Activated CD8-positive, alpha-beta memory T cell treated with anti-CD3 and anti-CD28 coated beads for 1 hour (primary cell): Measurements from ENCODE around the gene ANKRD29.

Experiments used
- DNase-seq, 2 donors: peaks; one replicate each; pipeline ENCODE4 v3.0.0-alpha.2; 2020; ENCODE audit warnings: low read depth in 1 of 2; ENCODE audit errors: extremely low read depth in 1 of 2

Gene ANKRD29

GRCh38 chr18:23684515-23685197 lies 21.9 kb upstream of the ANKRD29 start:
- no peak for DNase-seq

DNA sequence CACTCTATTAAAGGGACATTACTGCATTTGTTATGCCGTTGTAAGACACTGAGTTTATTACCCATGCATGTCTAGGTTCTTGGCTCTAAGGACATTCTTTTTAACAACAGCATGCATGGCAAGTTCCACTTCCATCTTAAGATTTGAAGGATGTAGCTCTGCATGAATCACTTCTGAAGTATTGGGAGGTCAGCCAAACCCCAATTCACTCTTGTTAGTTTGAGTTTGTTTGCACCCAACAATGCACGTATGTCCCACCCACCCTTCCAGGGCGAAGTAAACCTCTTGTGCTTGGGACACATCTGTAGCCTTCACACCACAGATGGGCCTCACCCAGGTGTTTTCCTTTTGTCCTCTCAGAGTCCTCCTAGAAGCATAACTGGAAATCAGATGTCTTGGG lies 21.0 kb upstream of the ANKRD29 start:
- no peak for DNase-seq

GRCh38 chr18:23683155-23683554 lies 20.4 kb upstream of the ANKRD29 start:
- no peak for DNase-seq

DNA sequence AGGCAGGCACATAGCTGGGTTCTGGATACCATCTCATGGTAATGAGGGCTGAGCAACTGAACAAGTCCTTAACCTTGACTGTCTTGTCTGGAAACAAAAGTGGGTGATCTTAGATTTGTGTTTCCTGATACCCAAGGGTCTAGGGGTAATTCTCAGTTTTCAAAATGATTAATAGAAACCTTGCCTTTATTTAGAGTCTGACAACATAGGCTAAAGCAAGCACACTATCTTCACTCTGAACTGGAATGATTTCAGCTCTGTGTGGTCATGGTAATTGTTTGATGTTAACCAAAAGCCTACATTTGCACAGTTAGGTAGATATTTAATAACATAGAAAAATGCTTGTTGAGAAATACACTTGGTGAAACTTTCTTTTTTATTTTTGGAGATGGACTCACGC lies 19.8 kb upstream of the ANKRD29 start:
- no peak for DNase-seq

- no peak for DNase-seq
Measured at GRCh38 chr18:23682045-23682444, 19.3 kb upstream of the ANKRD29 start.

DNA sequence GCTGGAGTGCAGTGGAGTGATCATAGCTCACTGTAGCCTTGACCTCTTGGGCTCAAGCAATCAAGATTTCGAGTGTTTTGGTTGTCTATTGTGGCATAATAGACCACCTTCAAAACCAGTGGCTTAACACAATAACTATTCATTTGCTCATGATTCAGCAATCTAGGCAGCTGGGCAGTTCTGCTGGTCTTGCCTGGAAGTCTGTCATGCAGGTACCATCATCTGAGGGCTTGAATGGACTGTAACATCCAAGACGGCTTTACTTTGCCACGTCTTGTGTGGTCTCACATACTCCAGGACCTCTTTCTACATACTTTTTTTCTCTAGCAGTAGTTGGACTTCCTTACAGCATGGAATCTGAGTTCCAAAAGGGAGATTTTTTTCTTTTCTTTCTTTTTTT lies 13.2 kb upstream of the ANKRD29 start:
- no peak for DNase-seq

DNA sequence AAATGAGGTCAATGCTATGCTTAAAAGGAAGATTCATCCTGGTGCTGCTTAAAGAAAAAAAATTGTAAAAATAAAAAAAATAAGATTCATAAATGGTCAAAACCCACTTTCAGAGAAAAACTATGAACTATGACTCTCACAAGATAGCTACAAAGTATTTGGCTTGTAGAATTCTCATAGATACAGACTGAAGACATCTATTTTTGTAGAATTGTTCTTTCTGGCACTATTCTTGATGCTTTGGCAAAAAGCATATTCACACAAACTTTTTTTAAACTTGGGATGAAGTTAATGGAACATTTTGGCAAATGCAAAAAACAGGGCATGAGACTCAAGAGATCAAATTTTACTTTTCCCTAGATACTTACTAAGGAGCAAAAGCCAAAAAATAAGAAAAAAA lies 12.5 kb upstream of the ANKRD29 start:
- no peak for DNase-seq

DNA sequence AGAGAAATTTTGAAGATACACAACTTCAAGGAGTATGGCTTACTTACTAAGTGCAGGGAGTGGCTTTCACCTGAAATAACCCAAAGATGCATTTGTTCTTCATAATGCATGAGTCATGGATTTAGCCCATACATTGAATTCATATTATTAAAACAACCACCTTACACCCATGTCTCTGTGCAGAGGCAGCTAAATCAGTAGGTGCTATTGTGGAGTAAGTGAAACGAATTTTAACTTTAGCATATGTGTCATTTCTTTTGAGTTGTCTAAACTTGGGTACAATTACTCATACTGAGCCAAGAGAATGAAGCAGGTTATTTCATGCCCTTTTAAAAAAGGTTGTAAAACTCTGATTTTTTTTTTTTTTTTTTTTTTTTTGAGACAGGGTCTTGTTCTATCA lies 11.0 kb upstream of the ANKRD29 start:
- DNase-seq = no peak

DNA sequence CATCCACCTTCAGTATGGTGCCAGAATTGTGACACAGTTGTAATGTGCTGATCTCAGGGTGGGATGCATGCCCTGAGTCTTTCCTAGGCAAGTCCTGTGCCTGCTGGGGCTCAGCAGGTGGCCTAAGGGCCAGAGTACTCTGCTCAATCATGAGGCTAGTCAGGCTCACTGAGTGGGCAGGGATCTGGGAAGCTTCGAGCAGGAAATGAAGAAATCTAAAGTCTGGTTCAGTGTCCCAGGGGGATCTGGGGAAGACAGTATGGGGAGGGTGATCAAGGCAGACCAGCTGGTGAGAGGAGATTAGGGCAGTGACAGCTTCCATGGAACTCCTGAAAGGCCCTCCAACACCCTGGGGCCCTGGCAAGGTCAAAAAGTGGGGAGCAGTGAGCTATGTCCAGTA lies 8.9 kb upstream of the ANKRD29 start:
- no peak for DNase-seq

GRCh38 chr18:23669804-23670405 lies 7.2 kb upstream of the ANKRD29 start:
- DNase-seq = no peak

- no peak for DNase-seq
Measured at GRCh38 chr18:23669202-23669766, 6.6 kb upstream of the ANKRD29 start.

DNA sequence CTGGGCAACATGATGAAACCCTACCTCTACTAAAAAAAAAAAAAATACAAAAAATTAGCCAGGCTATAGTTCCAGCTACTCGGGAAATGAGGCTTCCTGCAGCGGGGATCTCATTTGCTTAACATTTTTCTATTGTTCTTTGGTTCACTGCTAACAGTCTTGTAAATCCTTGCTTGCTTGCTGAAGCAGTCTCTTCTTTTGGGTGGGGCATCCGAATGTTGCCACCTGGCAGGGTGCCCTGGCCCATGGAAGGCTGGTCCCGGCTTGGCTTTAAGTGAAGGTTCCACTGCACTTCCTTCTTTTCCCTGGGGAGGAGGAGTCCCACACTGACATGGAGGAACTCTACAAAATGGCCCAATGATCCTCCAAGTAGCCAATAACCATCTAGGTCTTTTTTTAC lies 6.0 kb upstream of the ANKRD29 start:
- DNase-seq = no peak

- DNase-seq = no peak
Measured at GRCh38 chr18:23667114-23667513, 4.4 kb upstream of the ANKRD29 start.

DNA sequence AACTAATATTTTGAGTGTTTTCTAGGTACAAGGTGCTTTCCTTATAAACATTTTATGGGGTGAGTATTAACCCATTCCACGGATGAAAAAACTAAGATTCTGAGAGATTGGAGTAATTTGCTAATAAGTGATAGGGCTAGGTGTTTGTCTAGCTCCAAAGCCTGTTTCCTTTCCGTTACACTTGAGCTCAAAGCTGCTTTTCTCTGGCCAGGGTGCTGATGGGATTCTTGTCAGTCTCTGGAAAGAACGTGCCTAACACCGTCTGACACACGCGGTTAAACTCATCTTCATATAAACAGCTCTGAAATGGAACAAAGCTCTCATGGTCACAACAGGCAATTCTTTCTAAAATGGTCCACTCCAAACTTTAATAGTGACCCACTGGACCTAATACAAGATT lies 2.0 kb upstream of the ANKRD29 start:
- DNase-seq = no peak

GRCh38 chr18:23661735-23662308 lies 889 bp downstream of the ANKRD29 start:
- no peak for DNase-seq

DNA sequence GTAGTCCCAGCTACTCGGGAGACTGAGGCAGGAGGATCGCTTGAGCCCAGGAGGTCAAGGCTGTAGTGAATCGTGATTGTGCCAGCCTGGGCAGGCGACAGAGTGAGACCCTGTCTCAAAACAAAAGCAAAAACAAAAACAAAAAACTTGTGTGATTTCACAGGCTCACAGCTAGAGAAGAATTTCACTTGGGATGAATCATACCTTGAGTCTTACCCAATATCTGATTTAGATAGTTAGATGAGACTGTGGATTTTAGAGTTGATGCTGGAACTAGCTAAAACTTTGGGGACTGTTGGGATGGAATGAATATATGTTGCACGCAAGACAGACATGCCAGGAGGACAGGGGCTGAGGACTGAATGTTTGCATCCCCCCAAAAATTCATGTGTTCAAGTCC lies 4.4 kb downstream of the ANKRD29 start:
- no peak for DNase-seq

- DNase-seq = no peak
Measured at GRCh38 chr18:23652232-23652631, 10.5 kb downstream of the ANKRD29 start.

GRCh38 chr18:23650968-23651927 lies 11.5 kb downstream of the ANKRD29 start:
- no peak for DNase-seq

- DNase-seq = no peak
Measured at GRCh38 chr18:23648940-23649607, 13.6 kb downstream of the ANKRD29 start.

- DNase-seq = no peak
Measured at GRCh38 chr18:23648456-23648855, 14.3 kb downstream of the ANKRD29 start.

DNA sequence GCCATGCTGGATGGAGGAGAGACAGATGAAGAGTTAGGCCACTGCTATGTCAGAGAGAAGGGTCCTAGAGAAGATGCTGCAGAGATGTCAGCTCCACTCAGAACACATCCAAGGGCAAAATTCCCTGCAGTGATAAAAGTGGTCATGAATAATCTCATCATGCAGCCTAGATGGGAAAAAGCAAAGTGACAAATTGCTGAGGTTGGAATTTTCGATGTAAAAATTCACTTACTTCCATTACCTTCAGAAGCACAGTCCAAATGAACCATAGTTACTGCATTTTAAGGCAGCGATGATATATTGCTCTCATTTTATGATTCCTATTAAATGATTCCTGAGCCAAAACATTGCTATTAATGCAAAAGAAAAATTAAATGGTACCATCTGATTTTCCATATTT lies 16.4 kb downstream of the ANKRD29 start:
- DNase-seq = no peak
